ENCODE results near the gene GMDS.

- TF ChIP-seq POLR2A (IDR thresholded peaks at IDR 0.05) = no peak
- TF ChIP-seq CTCF (IDR thresholded peaks at IDR 0.05) = no peak
These were observed 556.3 kb downstream of the GMDS start for GRCh38 chr6:1689141-1689540.

All from Peyer's patch (tissue), 4 donors.